IMR-90 (cell line): ENCODE results near the gene TOMM20. TPM values are rescaled to one million over a fixed set of nuclear protein-coding genes. Genes with fewer than 3 reads are reported as not detected.

Experiments used
- ATAC-seq: fragments of 200-7000 bp; cut with Tn5 transposase; 2 replicates; pipeline ENCODE4 v1.9.1; 2020; ENCODE audit warnings: low read depth, mild to moderate bottlenecking, moderate library complexity
- BruUV-seq: library from RNA; stranded (reverse); fragments of 400-500 nt; replicated peaks from 2 replicates; lab custom pipeline; 2021; lab: Mats Ljungman, UMichigan
- CTCF ChIA-PET: fragments of 300-600 bp; formaldehyde crosslinking; extraction: SDS; loops from one replicate; lab custom pipeline; 2021; ENCODE audit warnings: antibody characterized with exemption; lab: Yijun Ruan, JAX
- POLR2A ChIA-PET: fragments of 300-600 bp; sonication (Branson Sonifier 250); formaldehyde crosslinking; loops from one replicate; lab custom pipeline; 2022; ENCODE audit warnings: antibody characterized with exemption; ENCODE audit not compliant: unreplicated experiment; lab: Charles Lee
- DNase-seq: peaks from one replicate; pipeline ENCODE4 v3.0.0; 2013
- H2AFZ ChIP-seq: replicated peaks from 2 replicates; pipeline ENCODE3; 2013; ENCODE audit warnings: low read length, mild to moderate bottlenecking; ENCODE audit not compliant: poor library complexity
- H2AK5ac ChIP-seq: 2 replicates; pipeline ENCODE4 v1.6.1; 2013; ENCODE audit warnings: low read depth, low read length, inconsistent platforms
- H2AK9ac ChIP-seq: replicated peaks from 2 replicates; pipeline ENCODE3; 2013; ENCODE audit warnings: mild to moderate bottlenecking, low read depth, low read length, moderate library complexity; ENCODE audit not compliant: poor library complexity
- H2BK120ac ChIP-seq: 2 replicates; pipeline ENCODE4 v1.6.1; 2013; ENCODE audit warnings: low read depth, low read length, inconsistent platforms
- H2BK15ac ChIP-seq: 3 replicates; pipeline ENCODE4 v1.6.1; 2013; ENCODE audit warnings: low read depth, low read length, inconsistent platforms
- H2BK20ac ChIP-seq: 2 replicates; pipeline ENCODE4 v1.6.1; 2013; ENCODE audit warnings: low read depth, mild to moderate bottlenecking, inconsistent platforms, low read length, moderate library complexity
- H2BK5ac ChIP-seq: 2 replicates; pipeline ENCODE4 v1.6.1; 2013; ENCODE audit warnings: mild to moderate bottlenecking, low read depth, low read length, inconsistent platforms; ENCODE audit not compliant: poor library complexity, severe bottlenecking
- H3K14ac ChIP-seq: replicated peaks from 2 replicates; pipeline ENCODE4 v1.6.1; 2013; ENCODE audit warnings: low read depth, low read length, inconsistent platforms
- H3K18ac ChIP-seq: 2 replicates; pipeline ENCODE4 v1.6.1; 2013; ENCODE audit warnings: low read depth, low read length, control low read depth
- H3K23ac ChIP-seq: 2 replicates; pipeline ENCODE4 v1.6.1; 2013; ENCODE audit warnings: low read depth, low read length, inconsistent platforms
- H3K27ac ChIP-seq: 2 replicates; pipeline ENCODE4 v1.5.1; 2013; ENCODE audit warnings: mild to moderate bottlenecking, control low read depth, low read length; ENCODE audit not compliant: insufficient read depth
- H3K27me3 ChIP-seq: 2 replicates; pipeline ENCODE4 v1.6.1; 2013; ENCODE audit warnings: low read length; ENCODE audit not compliant: control insufficient read depth, insufficient read depth
- H3K36me3 ChIP-seq: 2 replicates; pipeline ENCODE4 v1.6.1; 2013; ENCODE audit warnings: low read length, mixed read lengths; ENCODE audit not compliant: control insufficient read depth, insufficient read depth
- H3K4ac ChIP-seq: 2 replicates; pipeline ENCODE4 v1.6.1; 2013; ENCODE audit warnings: low read depth, low read length, inconsistent platforms
- H3K4me1 ChIP-seq: 2 replicates; pipeline ENCODE4 v1.6.1; 2013; ENCODE audit warnings: low read length, mixed read lengths; ENCODE audit not compliant: control insufficient read depth, insufficient read depth
- H3K4me2 ChIP-seq: 2 replicates; pipeline ENCODE4 v1.6.1; 2013; ENCODE audit warnings: low read depth, mild to moderate bottlenecking, control low read depth, low read length, moderate library complexity
- H3K4me3 ChIP-seq: 2 replicates; pipeline ENCODE4 v1.5.1; 2013; ENCODE audit warnings: low read depth, mild to moderate bottlenecking, control low read depth, low read length, moderate library complexity; ENCODE audit not compliant: insufficient read depth
- H3K56ac ChIP-seq: 2 replicates; pipeline ENCODE4 v1.6.1; 2013; ENCODE audit warnings: low read length, inconsistent platforms; ENCODE audit not compliant: insufficient read depth; ENCODE audit errors: extremely low read depth
- H3K79me1 ChIP-seq, 2 experiments: 2 replicates each; pipeline ENCODE4 v1.6.1; 2013; ENCODE audit warnings: low read length in 2 of 2, inconsistent platforms in 1 of 2, low read depth in 1 of 2
- H3K9ac ChIP-seq: 2 replicates; pipeline ENCODE4 v1.6.1; 2013; ENCODE audit warnings: low read depth, low read length, control low read depth
- H3K9me1 ChIP-seq: 2 replicates; pipeline ENCODE4 v1.6.1; 2013; ENCODE audit warnings: low read length, inconsistent platforms; ENCODE audit not compliant: insufficient read depth
- H3K9me3 ChIP-seq: 2 replicates; pipeline ENCODE4 v1.6.1; 2013; ENCODE audit warnings: low read length; ENCODE audit not compliant: control insufficient read depth, insufficient read depth
- H4K20me1 ChIP-seq: 2 replicates; pipeline ENCODE4 v1.6.1; 2013; ENCODE audit warnings: low read length, inconsistent platforms; ENCODE audit not compliant: insufficient read depth
- H4K5ac ChIP-seq: 2 replicates; pipeline ENCODE4 v1.6.1; 2013; ENCODE audit warnings: mild to moderate bottlenecking, low read depth, low read length, control low read depth
- H4K8ac ChIP-seq, 2 experiments: 2 replicates each; pipeline ENCODE4 v1.6.1; 2013; ENCODE audit warnings: low read depth in 2 of 2, low read length in 2 of 2, control low read depth in 1 of 2, inconsistent platforms in 1 of 2
- H4K91ac ChIP-seq: 2 replicates; pipeline ENCODE4 v1.6.1; 2013; ENCODE audit warnings: low read depth, low read length, inconsistent platforms; ENCODE audit not compliant: insufficient read depth
- MAZ ChIP-seq: IDR thresholded peaks from 2 replicates; pipeline ENCODE4 v1.6.1; 2012; ENCODE audit warnings: low read depth, mild to moderate bottlenecking, low read length, improper control_type of control experiment, moderate library complexity, borderline replicate concordance
- NFE2L2 ChIP-seq: fragments of 150-350 bp; IDR thresholded peaks from 2 replicates; pipeline ENCODE4 v1.6.1; 2016; ENCODE audit warnings: low read depth, mild to moderate bottlenecking, low read length
- POLR2A ChIP-seq: IDR thresholded peaks from 2 replicates; pipeline ENCODE4 v1.6.1; 2012; ENCODE audit warnings: mild to moderate bottlenecking, low read depth, low read length
- RCOR1 ChIP-seq: IDR thresholded peaks from 2 replicates; pipeline ENCODE4 v1.6.1; 2012; ENCODE audit warnings: mild to moderate bottlenecking, low read length, improper control_type of control experiment; ENCODE audit not compliant: insufficient replicate concordance
- RFX5 ChIP-seq: IDR thresholded peaks from 2 replicates; pipeline ENCODE4 v1.8.0; 2012; ENCODE audit warnings: low read depth, mild to moderate bottlenecking, low read length, moderate library complexity
- SMC3 ChIP-seq: fragments of 150-350 bp; IDR thresholded peaks from 2 replicates; pipeline ENCODE4 v1.6.1; 2016; ENCODE audit warnings: low read depth, mild to moderate bottlenecking, antibody characterized with exemption, low read length, moderate library complexity
- WGBS, 2 experiments: methylation state at CpG; one replicate each; pipeline versions ENCODE4 v1.1.5 to v1.1.7; 2013; ENCODE audit warnings: missing lambda C conversion rate in 2 of 2; ENCODE audit not compliant: insufficient read length in 1 of 2; ENCODE audit errors: extremely low coverage in 2 of 2; 5-methylcytosine and 5-hydroxymethylcytosine counted together
- dilution Hi-C: fragments of 300-500 bp; cut with HindIII; formaldehyde crosslinking; loops from one replicate; pipeline ENCODE4 v1.14.3; 2018; ENCODE audit warnings: low sequenced_read_pairs; ENCODE audit not compliant: unreplicated experiment
- in situ Hi-C: fragments of 300-500 bp; cut with MboI; formaldehyde crosslinking; loops from 3 replicates; pipeline ENCODE4 v1.14.3; 2019; ENCODE audit warnings: low sequenced_read_pairs, inconsistent platforms, mixed read lengths
- intact Hi-C: fragments of 100-400 bp; cut with micrococcal nuclease; formaldehyde crosslinking; loops from 2 replicates; pipeline ENCODE4 v1.10.0; 2022
- polyA plus RNA-seq, 3 experiments: library from polyadenylated mRNA; depleted of rRNA; stranded (reverse); fragments of >200 nt; gene quantifications; 2 replicates each; pipeline ENCODE4 v1.2.3, GENCODE V29; 2012; ENCODE audit warnings: low replicate concordance in 1 of 3
- total RNA-seq: library from RNA; depleted of rRNA; stranded (reverse); fragments of >200 nt; gene quantifications from 2 replicates; pipeline ENCODE4 v1.2.3, GENCODE V29; 2012
- TF ChIP-seq, protein P1 (sequence below): conservative IDR thresholded peaks from 2 replicates; pipeline ENCODE4 v1.5.1; 2012; ENCODE audit warnings: mild to moderate bottlenecking, low read depth, low read length, improper control_type of control experiment

The TOMM20 gene
- total and polyA plus RNA-seq, 2 of the 4 experiments (the other 2 are of a cell fraction) = 75.3 to 84.4 TPM

DNA sequence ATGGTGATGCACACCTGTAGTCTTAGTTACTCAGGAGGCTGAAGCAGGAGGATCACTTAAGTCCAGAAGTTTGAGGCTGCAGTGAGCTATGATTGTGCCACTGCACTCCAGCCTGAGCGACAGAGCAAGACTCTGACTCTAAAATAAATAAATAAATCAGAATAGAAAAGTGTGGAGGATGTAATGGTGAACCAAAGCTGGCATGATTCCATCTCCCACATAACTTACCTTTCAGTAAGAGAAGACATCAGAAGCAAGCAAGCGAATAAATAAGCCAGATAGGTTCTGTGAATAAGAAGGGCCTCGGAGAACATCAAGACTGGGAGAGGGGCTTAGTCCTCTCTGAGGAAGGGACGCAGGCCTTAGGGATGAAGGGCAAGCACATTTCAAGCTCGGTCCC lies 59.5 kb downstream of the TOMM20 start:
- Histone ChIP-seq H3K14ac (0 out of 2 replicates have a peak overlapping the region, but pooled peaks have one; percentile 13), H3K4me3 (no peak overlapping the region), H3K4me1 (peaks cover 28% of the 10 kb centered on the region), H3K23ac (no peak overlapping the region), H2BK120ac (peak overlapping the region; percentile 97), H3K4ac (peak overlapping the region; percentile 51), H4K20me1 (no peaks in the 10 kb centered on the region; the same call in 1 of the 2 replicates), H3K27ac (no peak overlapping the region; the same call in 1 of the 2 replicates), H3K9me1 (peaks cover 33% of the 10 kb centered on the region), H3K4me2 (no peak overlapping the region), H3K79me1 (peaks cover 0 to 4% of the 10 kb centered on the region in 2 experiments; a peak in 1 of 4 replicates), H3K18ac (no peak overlapping the region), H2BK15ac (peak overlapping the region; percentile 55; the same call in 1 of the 3 replicates), H4K91ac (peak overlapping the region; percentile 55; the same call in 1 of the 2 replicates), H4K5ac (no peak overlapping the region), H2AK9ac (no peak overlapping the region), H2AFZ (no peak overlapping the region), H2BK5ac (no peak overlapping the region), H3K27me3 (no peaks in the 10 kb centered on the region), H2BK20ac (peak overlapping the region; percentile 35; the same call in 1 of the 2 replicates), H2AK5ac (peak overlapping the region; percentile 41), H3K9me3 (no peaks in the 10 kb centered on the region), H3K56ac (no peak overlapping the region), H3K36me3 (no peaks in the 10 kb centered on the region), H3K9ac (no peak overlapping the region), H4K8ac (peak overlapping the region in 1 of 2 experiments; percentile 9; a peak in 1 of 4 replicates)
- intact Hi-C loops = no loop called here
- 100% methylated on average over 2 of the region's 5 CpGs; no CpG with 5 or more reads in 1 of the 2 experiments for WGBS, 2 experiments
- ATAC-seq (no peak), DNase-seq (no peak)
- TF ChIP-seq, protein P1, sequence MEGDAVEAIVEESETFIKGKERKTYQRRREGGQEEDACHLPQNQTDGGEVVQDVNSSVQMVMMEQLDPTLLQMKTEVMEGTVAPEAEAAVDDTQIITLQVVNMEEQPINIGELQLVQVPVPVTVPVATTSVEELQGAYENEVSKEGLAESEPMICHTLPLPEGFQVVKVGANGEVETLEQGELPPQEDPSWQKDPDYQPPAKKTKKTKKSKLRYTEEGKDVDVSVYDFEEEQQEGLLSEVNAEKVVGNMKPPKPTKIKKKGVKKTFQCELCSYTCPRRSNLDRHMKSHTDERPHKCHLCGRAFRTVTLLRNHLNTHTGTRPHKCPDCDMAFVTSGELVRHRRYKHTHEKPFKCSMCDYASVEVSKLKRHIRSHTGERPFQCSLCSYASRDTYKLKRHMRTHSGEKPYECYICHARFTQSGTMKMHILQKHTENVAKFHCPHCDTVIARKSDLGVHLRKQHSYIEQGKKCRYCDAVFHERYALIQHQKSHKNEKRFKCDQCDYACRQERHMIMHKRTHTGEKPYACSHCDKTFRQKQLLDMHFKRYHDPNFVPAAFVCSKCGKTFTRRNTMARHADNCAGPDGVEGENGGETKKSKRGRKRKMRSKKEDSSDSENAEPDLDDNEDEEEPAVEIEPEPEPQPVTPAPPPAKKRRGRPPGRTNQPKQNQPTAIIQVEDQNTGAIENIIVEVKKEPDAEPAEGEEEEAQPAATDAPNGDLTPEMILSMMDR = no peak
- TF ChIP-seq RCOR1 (no peak), RFX5 (no peak), MAZ (no peak), POLR2A (no peak), SMC3 (no peak), NFE2L2 (no peak)
- BruUV-seq = no TSS peak
- POLR2A ChIA-PET = no interaction called here
- dilution Hi-C loops = no loop called here
- CTCF ChIA-PET = interaction anchor here (0.6 to 0.7 kb wide), 2 partner anchors 472 to 656 kb away, joined by 3 to 6 read pairs; no protein-coding TSS in a partner anchor
- in situ Hi-C loops = no loop called here
